ENCODE data around the gene RPH3AL. TPM values are rescaled to one million over a fixed set of nuclear protein-coding genes. Genes with fewer than 3 reads are reported as not detected.

The RPH3AL gene
- total and polyA plus RNA-seq, 8 donors: 8.9 to 57.1 (median 11.0) TPM

DNA sequence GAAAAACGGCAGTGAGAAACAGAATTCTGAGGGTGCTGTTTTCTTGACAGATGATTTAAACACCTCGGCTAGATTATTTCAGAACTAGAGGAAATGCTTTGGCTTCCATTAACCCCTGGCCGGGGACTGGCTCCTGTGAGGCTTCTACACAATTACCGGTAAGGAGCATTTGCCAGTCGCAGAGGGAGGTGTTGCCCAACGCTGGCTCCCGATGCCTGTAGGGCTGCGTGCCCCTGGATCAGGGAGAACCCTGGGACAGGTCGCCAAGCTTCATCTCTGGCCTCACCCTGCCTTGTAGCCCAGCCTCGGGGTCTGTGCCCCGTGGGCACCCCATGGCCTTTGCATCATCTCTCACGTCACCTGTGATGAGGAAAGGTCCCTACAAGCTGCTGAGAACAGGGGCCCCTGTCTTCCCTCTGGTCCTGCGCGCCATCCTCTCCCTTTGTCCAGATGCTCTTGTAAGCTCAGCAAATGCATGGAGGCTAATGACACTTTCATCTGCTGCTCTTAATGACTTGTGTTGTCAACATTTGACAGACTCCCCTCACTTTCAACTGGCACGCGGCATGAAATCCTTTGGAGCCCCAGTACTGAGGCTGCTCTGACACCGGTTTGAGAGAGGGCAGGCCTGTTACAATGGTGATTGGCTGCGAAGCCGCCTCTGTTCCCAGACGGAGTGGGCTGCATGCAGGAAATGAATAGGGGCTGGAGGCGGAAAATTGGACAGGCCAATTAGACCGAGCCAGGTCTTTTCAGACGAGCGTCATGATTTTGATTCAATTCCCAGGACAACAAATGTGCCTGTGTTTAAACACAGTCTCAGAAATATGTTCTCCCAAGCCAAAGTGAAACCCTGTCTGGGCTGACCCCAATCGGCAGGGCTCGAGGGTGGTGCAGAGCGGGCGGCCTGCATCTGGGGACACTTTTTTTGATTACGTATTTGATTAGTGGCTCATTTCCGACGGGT, 85.6 kb downstream of the RPH3AL start:
- DNase-seq (peak in 3 of 4 donors; percentile 5 to 39 (median 38)), ATAC-seq (peak; percentile 22)
- no peak overlapping the region for H3K4me3 ChIP-seq
- H3K36me3 ChIP-seq: peaks cover 0 to 13% of the 10 kb centered on the region in 2 donors
- H3K4me1 ChIP-seq: no peaks in the 10 kb centered on the region
- intact Hi-C loops (cut with DNase I): no loop called here
- TF ChIP-seq, protein P1, sequence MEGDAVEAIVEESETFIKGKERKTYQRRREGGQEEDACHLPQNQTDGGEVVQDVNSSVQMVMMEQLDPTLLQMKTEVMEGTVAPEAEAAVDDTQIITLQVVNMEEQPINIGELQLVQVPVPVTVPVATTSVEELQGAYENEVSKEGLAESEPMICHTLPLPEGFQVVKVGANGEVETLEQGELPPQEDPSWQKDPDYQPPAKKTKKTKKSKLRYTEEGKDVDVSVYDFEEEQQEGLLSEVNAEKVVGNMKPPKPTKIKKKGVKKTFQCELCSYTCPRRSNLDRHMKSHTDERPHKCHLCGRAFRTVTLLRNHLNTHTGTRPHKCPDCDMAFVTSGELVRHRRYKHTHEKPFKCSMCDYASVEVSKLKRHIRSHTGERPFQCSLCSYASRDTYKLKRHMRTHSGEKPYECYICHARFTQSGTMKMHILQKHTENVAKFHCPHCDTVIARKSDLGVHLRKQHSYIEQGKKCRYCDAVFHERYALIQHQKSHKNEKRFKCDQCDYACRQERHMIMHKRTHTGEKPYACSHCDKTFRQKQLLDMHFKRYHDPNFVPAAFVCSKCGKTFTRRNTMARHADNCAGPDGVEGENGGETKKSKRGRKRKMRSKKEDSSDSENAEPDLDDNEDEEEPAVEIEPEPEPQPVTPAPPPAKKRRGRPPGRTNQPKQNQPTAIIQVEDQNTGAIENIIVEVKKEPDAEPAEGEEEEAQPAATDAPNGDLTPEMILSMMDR (IDR thresholded peaks at IDR 0.05): no peak
- H3K9me3 ChIP-seq: no peaks in the 10 kb centered on the region
- peak overlapping the region in 1 of 2 donors; percentile 45 for H3K27ac ChIP-seq
- H3K27me3 ChIP-seq: no peaks in the 10 kb centered on the region

DNA sequence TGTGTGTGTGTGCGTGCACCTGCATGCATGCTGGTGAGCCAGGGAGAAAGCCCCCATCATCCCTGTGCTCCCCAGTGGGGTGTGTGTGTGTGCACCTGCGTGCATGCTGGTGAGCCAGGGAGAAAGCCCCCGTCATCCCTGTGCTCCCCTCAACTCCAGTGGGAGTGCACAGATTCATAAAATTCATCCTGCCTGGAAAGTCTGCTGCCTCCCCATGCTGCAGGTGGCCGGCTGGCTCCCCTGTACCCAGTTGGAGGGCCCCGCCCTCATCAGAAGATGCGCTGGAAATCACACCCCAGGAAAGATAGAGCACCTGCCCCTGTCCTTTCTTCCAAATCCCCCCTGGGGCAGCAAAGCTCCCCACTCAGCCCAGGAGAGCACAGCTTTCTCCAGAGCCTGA, 86.4 kb downstream of the RPH3AL start:
- TF ChIP-seq, protein P1 (IDR thresholded peaks at IDR 0.05): no peak
- no peak overlapping the region for H3K27ac ChIP-seq
- peak in 1 of 4 donors; percentile 23 for DNase-seq

DNA sequence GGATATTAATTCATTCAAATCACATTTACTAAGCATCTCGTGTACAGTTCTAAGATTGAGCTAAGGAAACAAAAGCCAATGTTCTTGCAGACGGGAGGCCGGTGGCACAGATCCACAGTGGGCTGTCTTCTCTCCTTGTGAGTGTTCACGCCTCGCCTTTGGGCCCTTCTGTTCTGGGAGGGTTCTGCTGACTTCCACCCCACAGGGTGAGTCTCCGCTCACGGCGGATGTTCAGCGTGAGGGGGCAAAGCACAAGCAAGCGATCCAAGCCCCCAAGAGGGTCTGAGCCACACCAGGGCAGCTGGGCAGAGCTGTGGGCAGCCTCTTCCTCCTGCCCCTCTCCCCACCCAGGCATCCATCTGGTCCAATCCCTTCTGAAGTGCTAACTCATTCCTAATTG, 86.9 kb downstream of the RPH3AL start:
- intact Hi-C loops (cut with DNase I): no loop called here
- DNase-seq (peak in 1 of 4 donors; percentile 47), ATAC-seq (no peak)
- Histone ChIP-seq H3K4me1 (no peaks in the 10 kb centered on the region), H3K9me3 (no peaks in the 10 kb centered on the region), H3K27me3 (no peaks in the 10 kb centered on the region), H3K27ac (no peak overlapping the region), H3K4me3 (no peak overlapping the region), H3K36me3 (peaks cover 0 to 13% of the 10 kb centered on the region in 2 donors)
- TF ChIP-seq, protein P1 (IDR thresholded peaks at IDR 0.05): no peak

More for the DNA sequence above, 86.4 kb downstream of the RPH3AL start:
- no peaks in the 10 kb centered on the region for H3K4me1 ChIP-seq
- H3K36me3 ChIP-seq: peaks cover 0 to 13% of the 10 kb centered on the region in 2 donors
- ATAC-seq: no peak
- H3K9me3 ChIP-seq: no peaks in the 10 kb centered on the region
- H3K27me3 ChIP-seq: no peaks in the 10 kb centered on the region
- intact Hi-C loops (cut with DNase I): no loop called here
- no peak overlapping the region for H3K4me3 ChIP-seq

GRCh38 chr17:263773-264172, 88.8 kb downstream of the RPH3AL start:
- no peak for ATAC-seq
- no peaks in the 10 kb centered on the region for H3K4me1 ChIP-seq
- intact Hi-C loops (cut with DNase I): no loop called here

DNA sequence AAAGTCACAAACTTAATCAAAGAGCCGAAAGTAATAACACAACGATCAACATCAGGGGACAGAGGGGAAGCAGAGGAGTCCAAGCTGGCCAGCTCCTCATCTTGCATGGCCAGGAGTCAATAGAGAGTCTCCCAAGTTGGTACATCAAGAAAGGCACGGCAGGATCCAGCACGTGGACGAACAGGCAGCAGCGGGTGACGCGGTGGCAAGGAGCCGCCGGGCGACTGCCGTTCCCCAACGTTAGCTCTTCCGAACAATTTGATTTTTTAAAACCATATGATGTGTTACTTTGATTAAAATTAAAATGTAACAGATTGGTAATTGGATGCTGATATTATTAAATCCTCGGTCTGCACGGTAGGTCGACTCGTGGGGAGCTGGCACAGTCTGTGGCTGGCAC, 89.3 kb downstream of the RPH3AL start:
- TF ChIP-seq, protein P1 (IDR thresholded peaks at IDR 0.05): no peak
- intact Hi-C loops (cut with DNase I): no loop called here
- ATAC-seq: no peak

More at GRCh38 chr17:263773-264172, 88.8 kb downstream of the RPH3AL start:
- no peaks in the 10 kb centered on the region for H3K9me3 ChIP-seq
- H3K36me3 ChIP-seq: peaks cover 0 to 13% of the 10 kb centered on the region in 2 donors
- no peak overlapping the region for H3K4me3 ChIP-seq
- TF ChIP-seq, protein P1 (IDR thresholded peaks at IDR 0.05): no peak
- no peaks in the 10 kb centered on the region for H3K27me3 ChIP-seq
- no peak overlapping the region for H3K27ac ChIP-seq
- DNase-seq: no peak

More for the DNA sequence above, 89.3 kb downstream of the RPH3AL start:
- Histone ChIP-seq H3K27me3 (no peaks in the 10 kb centered on the region), H3K4me1 (peaks cover 0 to 2% of the 10 kb centered on the region in 2 donors), H3K4me3 (no peak overlapping the region), H3K36me3 (peaks cover 0 to 13% of the 10 kb centered on the region in 2 donors), H3K27ac (no peak overlapping the region), H3K9me3 (no peaks in the 10 kb centered on the region)
- no peak for DNase-seq

Data from left lung (tissue), 10 donors.